Activated CD4-positive, alpha-beta T cell treated with anti-CD3 and anti-CD28 coated beads, Interleukin-2, amount 10 ng/mL, durations not matched to agents 24 days and 14 days (primary cell): ENCODE data around the gene PAFAH1B1. TPM values are rescaled to one million over a fixed set of nuclear protein-coding genes. Genes with fewer than 3 reads are reported as not detected.

Experiments used
- DNase-seq: peaks from one replicate; pipeline ENCODE4 v3.0.0; 2022
- H3K27ac Mint-ChIP-seq: one replicate; pipeline ENCODE4 v1.8.0; 2022; ENCODE audit warnings: mild to moderate bottlenecking, mixed read lengths
- H3K27me3 Mint-ChIP-seq: one replicate; pipeline ENCODE4 v1.8.0; 2022; ENCODE audit warnings: mixed read lengths
- H3K36me3 Mint-ChIP-seq: one replicate; pipeline ENCODE4 v1.8.0; 2022; ENCODE audit warnings: low read depth, mild to moderate bottlenecking, mixed read lengths
- H3K4me1 Mint-ChIP-seq: one replicate; pipeline ENCODE4 v1.8.0; 2021; ENCODE audit warnings: mixed read lengths
- H3K4me3 Mint-ChIP-seq: one replicate; pipeline ENCODE4 v1.8.0; 2022; ENCODE audit warnings: mild to moderate bottlenecking, moderate library complexity, mixed read lengths
- H3K9me3 Mint-ChIP-seq: one replicate; pipeline ENCODE4 v1.8.0; 2021; ENCODE audit warnings: mixed read lengths
- intact Hi-C: fragments of 100-400 bp; cut with micrococcal nuclease; formaldehyde crosslinking; loops from one replicate; pipeline ENCODE4 v1.15.1; 2023
- total RNA-seq: library from RNA; stranded (reverse); gene quantifications from 2 replicates; pipeline ENCODE4 v1.2.3, GENCODE V29; 2022

The PAFAH1B1 gene
- total RNA-seq, 1 donor from 2014 or later = 166 TPM

GRCh38 chr17:2703606-2704005 is 110.2 kb downstream of the PAFAH1B1 start:
- no peak for DNase-seq
- Mint-ChIP-seq H3K36me3 (peaks cover 37% of the 10 kb centered on the region), H3K27me3 (no peaks in the 10 kb centered on the region), H3K27ac (no peak overlapping the region), H3K4me3 (no peak overlapping the region), H3K4me1 (peaks cover 11% of the 10 kb centered on the region), H3K9me3 (no peaks in the 10 kb centered on the region)
- intact Hi-C loops = no loop called here

DNA sequence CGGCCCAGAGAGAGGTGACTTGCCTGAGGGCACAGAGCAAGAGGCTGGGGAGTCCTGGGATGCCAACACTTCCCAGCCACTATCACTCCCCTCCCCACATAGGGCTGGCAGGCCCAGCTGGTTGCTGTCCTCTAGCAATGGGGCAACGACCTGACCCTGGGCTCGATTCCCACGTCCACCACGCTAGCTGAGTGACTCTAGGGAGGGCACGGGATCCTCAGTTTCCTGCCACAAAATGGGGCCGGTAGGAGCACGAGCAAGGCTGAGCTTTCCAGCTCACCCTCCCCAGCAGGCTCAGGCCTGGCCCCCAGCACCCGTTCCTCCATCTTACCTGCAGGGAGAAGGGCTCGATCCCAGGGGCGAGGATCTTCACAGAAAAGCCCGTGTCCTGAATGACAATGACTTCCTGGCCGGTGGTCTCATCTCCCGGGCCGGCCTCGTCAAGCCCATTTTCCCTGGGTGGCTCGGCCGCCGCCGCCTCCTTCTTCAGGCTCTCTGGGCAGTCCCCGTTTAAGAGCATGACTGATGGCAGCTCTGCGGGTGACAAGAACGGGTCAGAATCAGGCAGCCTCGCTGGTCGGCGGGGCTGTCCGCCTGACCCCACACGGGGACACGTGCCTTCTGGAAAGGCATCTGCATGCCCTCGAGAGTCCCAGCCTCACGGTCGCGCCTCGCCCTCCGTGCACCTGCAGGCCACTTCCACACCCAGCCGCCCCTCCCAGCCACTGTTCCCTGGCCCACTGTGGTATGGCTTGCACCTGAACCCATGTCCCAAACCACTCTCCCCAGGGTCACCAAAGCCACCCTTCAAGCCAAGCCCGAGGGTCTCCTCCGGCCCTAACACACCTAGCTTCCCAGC is 110.8 kb downstream of the PAFAH1B1 start:
- peaks cover 35% of the 10 kb centered on the region for H3K36me3 Mint-ChIP-seq
- H3K4me1 Mint-ChIP-seq = peaks cover 16% of the 10 kb centered on the region
- intact Hi-C loops = no loop called here
- H3K9me3 Mint-ChIP-seq = no peaks in the 10 kb centered on the region
- no peak overlapping the region for H3K27ac Mint-ChIP-seq
- no peaks in the 10 kb centered on the region for H3K27me3 Mint-ChIP-seq
- no peak for DNase-seq
- H3K4me3 Mint-ChIP-seq = no peak overlapping the region

- Mint-ChIP-seq H3K27ac (no peak overlapping the region), H3K4me1 (peaks cover 22% of the 10 kb centered on the region), H3K36me3 (peaks cover 38% of the 10 kb centered on the region), H3K9me3 (no peaks in the 10 kb centered on the region), H3K27me3 (no peaks in the 10 kb centered on the region), H3K4me3 (no peak overlapping the region)
- intact Hi-C loops = no loop called here
- no peak for DNase-seq
These were observed 111.4 kb downstream of the PAFAH1B1 start for GRCh38 chr17:2704890-2705248.

GRCh38 chr17:2705263-2705662 is 111.8 kb downstream of the PAFAH1B1 start:
- no peak for DNase-seq
- Mint-ChIP-seq H3K27ac (no peak overlapping the region), H3K27me3 (no peaks in the 10 kb centered on the region), H3K4me3 (no peak overlapping the region), H3K9me3 (no peaks in the 10 kb centered on the region), H3K36me3 (peaks cover 40% of the 10 kb centered on the region), H3K4me1 (peaks cover 26% of the 10 kb centered on the region)
- intact Hi-C loops = no loop called here

- Mint-ChIP-seq H3K27ac (no peak overlapping the region), H3K9me3 (no peaks in the 10 kb centered on the region), H3K36me3 (peaks cover 36% of the 10 kb centered on the region), H3K4me1 (peaks cover 31% of the 10 kb centered on the region), H3K4me3 (no peak overlapping the region), H3K27me3 (no peaks in the 10 kb centered on the region)
- intact Hi-C loops = no loop called here
- no peak for DNase-seq
These were observed 112.7 kb downstream of the PAFAH1B1 start for GRCh38 chr17:2705888-2706795.

- H3K36me3 Mint-ChIP-seq = peaks cover 35% of the 10 kb centered on the region
- H3K27me3 Mint-ChIP-seq = no peaks in the 10 kb centered on the region
- intact Hi-C loops = no loop called here
- no peak overlapping the region for H3K4me3 Mint-ChIP-seq
- H3K4me1 Mint-ChIP-seq = peaks cover 33% of the 10 kb centered on the region
- no peak for DNase-seq
- no peak overlapping the region for H3K27ac Mint-ChIP-seq
- no peaks in the 10 kb centered on the region for H3K9me3 Mint-ChIP-seq
These were observed 113.6 kb downstream of the PAFAH1B1 start for GRCh38 chr17:2706911-2707510.

- DNase-seq = peak; percentile 69
- Mint-ChIP-seq H3K9me3 (no peaks in the 10 kb centered on the region), H3K27me3 (no peaks in the 10 kb centered on the region), H3K4me1 (peaks cover 40% of the 10 kb centered on the region), H3K4me3 (no peak overlapping the region), H3K36me3 (peaks cover 26% of the 10 kb centered on the region), H3K27ac (peak overlapping the region; percentile 15)
- intact Hi-C loops = no loop called here
These were observed 114.5 kb downstream of the PAFAH1B1 start for GRCh38 chr17:2707721-2708584.

- DNase-seq = no peak
- intact Hi-C loops = no loop called here
- Mint-ChIP-seq H3K4me1 (peaks cover 42% of the 10 kb centered on the region), H3K27ac (peak overlapping the region; percentile 81), H3K27me3 (no peaks in the 10 kb centered on the region), H3K4me3 (peak overlapping the region; percentile 94), H3K36me3 (peaks cover 23% of the 10 kb centered on the region), H3K9me3 (no peaks in the 10 kb centered on the region)
These were observed 115.2 kb downstream of the PAFAH1B1 start for GRCh38 chr17:2708585-2709182.

DNA sequence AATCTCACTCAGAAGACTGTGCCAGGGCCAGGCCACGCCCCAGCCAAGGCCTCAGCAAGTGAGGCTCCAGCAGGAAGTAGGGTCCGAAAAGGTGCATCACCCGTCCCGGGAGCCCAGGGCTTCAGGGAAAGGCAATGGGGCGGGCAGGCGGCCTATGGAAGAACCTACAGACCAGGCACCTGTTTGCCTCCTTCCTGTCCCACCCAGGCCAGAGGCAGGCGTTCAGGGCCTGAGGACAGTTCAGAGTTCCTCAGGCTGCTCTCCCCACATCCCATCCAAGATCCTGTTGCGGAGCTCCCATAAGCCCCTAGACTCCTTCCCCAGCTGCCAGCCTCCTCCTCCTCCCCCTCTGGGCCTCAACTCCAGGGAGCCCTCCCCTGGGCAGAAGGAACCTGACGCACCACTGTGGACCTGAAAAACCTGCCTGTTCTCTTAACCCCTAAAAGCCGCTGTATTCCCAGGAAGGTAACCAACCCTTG is 115.8 kb downstream of the PAFAH1B1 start:
- Mint-ChIP-seq H3K9me3 (no peaks in the 10 kb centered on the region), H3K27me3 (no peaks in the 10 kb centered on the region), H3K27ac (peak overlapping the region; percentile 90), H3K4me3 (peak overlapping the region; percentile 94), H3K4me1 (peaks cover 43% of the 10 kb centered on the region), H3K36me3 (peaks cover 19% of the 10 kb centered on the region)
- intact Hi-C loops = no loop called here
- DNase-seq = no peak

DNA sequence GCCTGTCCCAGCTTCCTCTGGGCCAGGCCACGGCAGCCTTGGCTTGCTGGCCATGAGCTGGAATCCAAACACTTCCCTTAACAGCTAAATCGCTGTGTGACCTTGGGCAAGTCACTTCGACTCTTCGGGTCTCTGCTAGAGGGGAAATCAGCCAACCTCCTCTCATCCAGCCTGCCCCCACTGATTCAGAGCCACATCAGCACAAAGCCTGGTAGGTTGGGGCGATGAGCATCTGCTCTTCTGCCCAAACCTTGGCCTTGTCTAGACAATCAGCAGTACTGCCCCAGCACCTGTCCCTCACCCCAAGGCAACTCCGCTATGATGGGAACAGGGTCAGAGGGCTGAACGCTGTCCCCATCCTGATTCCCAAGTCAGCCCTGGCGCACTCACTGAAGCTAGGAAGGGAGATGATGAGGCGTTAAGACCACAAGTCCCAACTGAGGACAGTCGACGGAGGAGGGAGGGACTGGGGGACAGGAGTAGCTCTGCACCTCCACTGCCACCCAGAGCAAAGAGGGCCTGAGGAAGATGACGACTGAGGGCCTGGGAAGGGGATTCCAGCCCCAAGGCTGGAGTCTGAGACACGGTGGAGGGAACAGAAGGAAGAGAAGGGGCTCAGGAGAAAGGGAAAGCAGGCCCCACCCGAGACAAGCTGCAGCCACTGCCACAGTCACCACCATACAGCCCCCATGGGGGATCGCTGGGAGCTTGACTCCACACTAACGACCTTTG is 116.8 kb downstream of the PAFAH1B1 start:
- H3K36me3 Mint-ChIP-seq = peaks cover 11% of the 10 kb centered on the region
- peak; percentile 66 for DNase-seq
- H3K27ac Mint-ChIP-seq = peak overlapping the region; percentile 90
- no peaks in the 10 kb centered on the region for H3K9me3 Mint-ChIP-seq
- no peaks in the 10 kb centered on the region for H3K27me3 Mint-ChIP-seq
- peak overlapping the region; percentile 94 for H3K4me3 Mint-ChIP-seq
- H3K4me1 Mint-ChIP-seq = peaks cover 41% of the 10 kb centered on the region
- intact Hi-C loops = loop anchor here (2.0 kb wide), 1 partner anchor 115 kb away; no protein-coding TSS in a partner anchor

- H3K27ac Mint-ChIP-seq = peak overlapping the region; percentile 90
- H3K4me1 Mint-ChIP-seq = peaks cover 38% of the 10 kb centered on the region
- peak; percentile 82 for DNase-seq
- H3K36me3 Mint-ChIP-seq = peaks cover 11% of the 10 kb centered on the region
- H3K4me3 Mint-ChIP-seq = peak overlapping the region; percentile 94
- intact Hi-C loops = loop anchor here (1.0 to 2.0 kb wide), 2 partner anchors 116 to 310 kb away; partner anchors contain the start of gene MNT
- H3K9me3 Mint-ChIP-seq = no peaks in the 10 kb centered on the region
- no peaks in the 10 kb centered on the region for H3K27me3 Mint-ChIP-seq
These were observed 117.6 kb downstream of the PAFAH1B1 start for GRCh38 chr17:2710803-2711607.
